Stimulated activated CD4-positive, alpha-beta T cell treated with anti-CD3 and anti-CD28 coated beads, Interleukin-2, amount 100 ng/mL, for 24 hours (primary cell): ENCODE results near the gene ECEL1.
"Not testable (repeated sequence)": the region's sequence is repeated elsewhere in the genome, so short reads cannot be mapped to it uniquely, and the experiment has no call there.

Source experiments
- DNase-seq, 2 donors: peaks; one replicate each; pipeline ENCODE4 v3.0.0-alpha.2; 2020

ECEL1 gene

DNA sequence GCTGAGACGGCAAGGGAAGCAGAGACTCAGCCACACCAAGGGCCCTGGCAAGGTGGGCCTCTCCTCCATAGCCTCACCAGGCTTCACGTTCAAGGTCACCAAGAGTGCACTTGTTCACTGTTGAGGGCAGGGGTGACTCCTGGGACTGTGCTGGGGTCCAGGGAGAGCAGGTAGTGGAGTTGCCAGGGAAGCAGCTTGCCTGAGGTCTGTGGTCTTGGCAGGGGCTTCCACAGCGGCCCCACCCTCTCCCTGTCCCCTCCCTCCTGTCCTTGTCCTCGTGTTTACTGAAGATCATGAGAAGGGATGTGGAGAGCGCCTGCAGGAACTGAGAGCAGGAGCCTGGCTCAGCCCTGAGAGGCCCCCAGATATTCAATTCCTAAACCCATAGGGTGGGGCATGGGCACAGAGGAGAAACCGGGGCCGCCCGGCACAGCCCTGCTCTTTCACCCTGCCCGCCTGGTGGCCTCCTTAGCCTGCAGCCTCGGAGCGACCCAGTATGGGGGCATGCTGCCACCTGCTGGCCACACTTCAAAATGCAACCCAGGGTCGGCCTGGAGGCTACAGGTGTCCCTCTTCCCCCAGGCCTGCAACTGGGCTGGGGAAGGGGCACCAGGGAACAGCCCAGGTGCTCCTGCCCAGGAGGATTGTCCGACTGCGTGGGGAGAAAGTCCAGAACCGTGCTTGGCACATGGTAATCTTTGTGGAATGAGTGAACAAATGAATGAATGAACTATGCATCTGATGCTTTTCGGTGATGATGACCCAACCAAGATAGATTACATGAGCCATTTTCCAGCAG, 47.2 kb downstream of the ECEL1 start:
- DNase-seq, result peak; percentile 92

DNA sequence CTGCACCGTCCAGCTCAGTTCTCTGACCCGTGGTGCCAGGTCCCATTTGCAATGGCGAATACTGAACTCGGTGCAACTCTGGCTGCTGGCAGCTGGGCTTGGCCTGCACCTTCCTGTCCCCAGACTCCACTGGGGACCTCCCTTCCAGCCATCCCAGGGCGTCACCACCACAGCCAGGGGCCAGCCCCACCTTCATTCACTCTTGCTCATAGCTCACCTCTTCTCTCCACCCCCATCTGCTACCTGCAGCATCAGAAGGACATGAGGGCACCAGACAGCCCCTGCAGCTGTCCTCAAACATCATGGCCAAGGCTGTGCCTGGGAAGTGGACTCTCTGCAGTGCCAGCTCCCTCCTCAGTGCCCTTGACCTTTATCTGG, 47.9 kb downstream of the ECEL1 start:
- DNase-seq, result no peak

DNA sequence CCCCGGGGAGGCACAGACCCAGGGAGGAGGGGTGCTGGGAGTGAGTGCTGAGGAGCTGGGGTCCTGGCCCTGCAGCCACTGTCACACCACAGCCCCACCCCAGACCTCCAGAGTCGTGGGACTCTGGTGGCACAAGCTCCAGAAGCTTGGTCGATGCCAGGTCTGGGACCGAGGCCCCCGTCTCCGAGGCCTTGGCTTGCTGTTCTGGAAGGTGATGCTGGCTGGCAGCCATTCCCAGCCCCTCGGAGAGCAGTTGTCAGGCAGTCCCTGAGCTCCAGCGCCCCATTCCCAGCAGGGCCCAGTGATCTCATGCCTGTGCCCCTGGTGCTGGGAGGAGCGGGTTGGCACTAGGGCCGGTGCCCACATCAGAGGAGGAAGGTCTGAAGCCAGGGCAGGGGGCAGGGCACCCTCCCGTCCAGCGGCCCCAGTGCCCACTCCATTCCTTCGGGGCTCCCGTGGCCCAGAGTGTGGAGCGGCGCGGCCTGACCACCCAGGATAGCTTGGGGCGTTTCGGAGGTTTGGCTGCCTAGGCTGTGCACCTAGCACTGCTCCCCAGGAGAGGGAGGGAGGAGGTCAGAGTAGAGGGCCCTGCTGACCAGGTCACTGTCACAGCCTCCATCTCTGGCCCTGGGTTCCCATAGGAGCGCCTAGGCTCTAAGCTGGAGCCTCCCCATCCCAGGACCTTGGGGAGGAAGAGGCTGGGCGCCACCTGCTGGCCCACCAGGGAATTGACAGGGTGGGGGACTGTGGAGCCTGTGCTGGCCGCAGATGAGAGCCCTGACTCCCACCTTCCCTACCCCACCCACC, 48.5 kb downstream of the ECEL1 start:
- peak; percentile 57 to 61 for DNase-seq

DNA sequence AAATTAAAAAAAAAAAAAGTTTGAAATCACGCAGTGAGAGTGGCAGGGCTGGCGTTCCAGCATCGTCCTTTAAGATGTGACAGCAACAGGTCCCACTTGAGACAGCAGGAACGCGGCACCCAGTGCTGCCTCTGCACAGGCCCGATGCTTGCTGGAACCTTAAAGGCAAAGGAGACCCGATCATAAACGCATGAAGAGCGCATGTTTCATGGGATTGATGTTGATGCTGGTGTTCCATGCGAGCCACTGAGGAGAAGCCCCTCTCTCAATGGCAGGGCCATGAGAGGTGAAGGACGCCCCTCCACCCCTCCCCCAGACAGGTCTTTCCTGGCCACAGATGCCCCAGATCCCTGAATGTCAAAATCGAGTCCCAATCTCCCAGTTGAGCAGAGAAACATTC, 49.5 kb downstream of the ECEL1 start:
- DNase-seq, result no peak

DNA sequence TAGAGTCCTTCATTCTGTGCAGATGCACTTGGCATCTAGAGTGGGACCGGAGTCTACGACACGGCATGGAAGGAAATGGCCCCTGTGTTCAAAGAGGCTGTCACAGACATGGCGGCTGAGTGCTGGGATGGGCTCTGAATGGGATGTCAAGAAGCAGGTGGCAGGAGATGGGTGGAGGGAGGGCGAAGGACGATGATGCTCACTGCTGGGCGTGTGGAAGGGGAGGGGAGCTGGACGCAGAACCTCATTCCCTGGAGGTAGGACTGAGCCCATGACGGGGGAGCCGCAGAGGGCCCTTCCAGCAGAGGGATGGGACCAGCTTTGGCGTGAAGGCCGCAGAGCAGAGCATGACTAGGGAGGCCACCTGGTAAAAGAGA, 50.5 kb downstream of the ECEL1 start:
- DNase-seq, result no peak

DNA sequence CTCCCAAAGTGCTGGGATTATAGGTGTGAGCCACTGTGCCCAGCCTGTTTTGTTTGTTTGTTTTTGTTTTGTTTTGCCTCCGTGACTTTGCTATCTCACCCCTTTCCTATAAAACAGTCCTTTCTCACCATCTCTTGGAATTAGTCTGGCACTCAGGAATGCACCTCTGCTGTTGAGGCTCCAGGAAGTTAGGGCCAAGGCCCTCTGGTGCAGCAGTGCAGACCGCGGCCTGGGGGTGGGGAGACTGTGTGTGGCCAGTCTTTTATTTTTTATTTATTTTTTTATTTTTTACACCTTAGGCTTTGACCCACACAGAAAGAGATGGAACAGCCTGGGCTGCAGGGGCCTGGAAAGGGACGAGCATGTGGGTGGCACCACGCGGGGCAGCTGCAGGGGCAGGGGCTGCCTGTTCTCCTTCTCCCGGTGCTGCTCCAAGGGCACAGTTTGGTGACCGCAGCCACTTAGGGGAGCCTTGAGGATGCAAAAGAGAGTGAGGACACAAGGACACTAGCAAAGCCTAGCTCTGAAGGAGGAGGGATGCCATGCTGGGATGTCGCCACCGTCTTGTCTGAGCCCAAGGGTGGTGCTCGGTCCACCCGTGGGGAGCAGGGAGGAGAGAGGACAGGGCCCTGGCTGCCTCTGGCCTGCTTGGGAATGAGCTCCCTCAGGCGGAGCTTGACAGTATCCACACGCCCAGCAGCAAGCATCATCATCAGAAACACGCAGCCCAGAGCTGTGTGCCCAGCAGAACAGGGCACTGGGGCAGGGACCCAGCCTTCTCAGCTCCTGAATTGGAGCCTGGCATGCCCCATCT, 51.0 kb downstream of the ECEL1 start:
- DNase-seq, result no peak

DNA sequence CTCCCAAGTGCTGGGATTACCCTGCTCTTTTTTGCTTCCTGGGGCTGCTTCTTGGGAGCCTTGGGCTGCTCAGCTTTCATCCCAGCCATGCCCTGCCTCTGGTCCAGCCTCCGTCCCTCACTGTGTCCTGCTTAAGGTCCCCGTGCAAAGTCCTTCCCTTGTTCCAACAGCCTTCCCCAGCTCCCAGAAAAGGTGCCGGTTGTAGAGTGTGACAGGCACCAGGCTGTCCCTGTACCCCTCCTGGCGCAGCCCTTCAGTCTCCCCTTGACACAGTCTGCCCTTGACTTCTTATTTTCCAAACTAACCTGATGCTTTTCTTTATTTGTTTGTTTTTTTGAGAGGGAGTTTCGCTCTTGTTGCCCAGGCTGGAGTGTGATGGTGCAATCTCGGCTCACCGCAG, 51.8 kb downstream of the ECEL1 start:
- no peak for DNase-seq

DNA sequence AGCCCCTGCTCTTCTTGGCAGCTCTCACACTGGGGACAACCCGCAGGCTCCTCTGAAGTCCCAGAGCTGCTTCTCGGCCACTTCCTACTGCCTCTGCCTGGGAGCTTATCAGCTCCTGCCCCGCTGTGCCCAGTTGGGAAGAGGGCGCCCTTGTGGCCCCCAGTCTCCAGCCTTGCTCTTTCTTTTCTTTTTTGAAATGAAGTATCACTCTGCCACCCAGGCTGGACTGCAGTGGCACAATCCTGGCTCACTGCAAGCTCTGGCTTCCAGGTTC, 52.3 kb downstream of the ECEL1 start:
- DNase-seq, result no peak

DNA sequence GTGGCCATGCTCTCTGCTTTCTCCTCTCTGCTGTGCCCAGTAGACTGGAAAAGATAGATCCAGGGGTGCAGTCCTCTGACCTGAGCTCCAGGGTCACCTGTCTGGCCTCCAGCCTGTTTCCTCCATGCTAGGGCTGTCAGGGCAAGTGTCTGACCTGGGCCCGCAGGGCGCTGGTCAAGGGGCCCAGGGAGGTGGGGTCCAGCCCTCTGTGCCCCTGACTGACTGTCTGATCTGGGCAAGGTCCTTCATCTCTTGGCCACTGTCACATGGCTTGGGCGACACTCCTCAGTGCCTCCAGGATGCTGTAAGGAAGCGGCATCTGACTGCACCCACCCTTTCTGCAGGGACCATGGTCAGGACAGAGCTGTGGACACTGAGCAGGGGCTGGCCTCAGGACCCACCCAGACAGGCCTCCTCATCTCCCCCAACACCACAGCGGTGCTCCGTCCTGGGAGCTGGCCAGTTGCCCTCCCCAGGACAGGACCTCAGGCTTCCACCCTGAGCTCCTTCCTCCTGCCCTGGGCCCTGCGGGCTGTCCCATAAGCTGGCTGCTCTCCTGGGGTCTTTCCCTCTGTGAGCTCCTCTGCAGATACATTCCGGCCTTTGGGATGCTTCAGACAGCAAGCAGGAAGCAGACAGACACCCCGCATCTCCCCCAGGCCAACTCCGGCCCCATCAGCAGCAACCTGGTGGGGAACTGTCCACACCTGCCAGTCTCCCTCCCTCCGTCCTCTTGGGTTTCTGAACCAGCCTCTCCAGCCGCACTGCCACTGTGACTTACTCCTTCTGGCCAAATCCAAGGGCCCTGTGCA, 52.9 kb downstream of the ECEL1 start:
- DNase-seq, result no peak

DNA sequence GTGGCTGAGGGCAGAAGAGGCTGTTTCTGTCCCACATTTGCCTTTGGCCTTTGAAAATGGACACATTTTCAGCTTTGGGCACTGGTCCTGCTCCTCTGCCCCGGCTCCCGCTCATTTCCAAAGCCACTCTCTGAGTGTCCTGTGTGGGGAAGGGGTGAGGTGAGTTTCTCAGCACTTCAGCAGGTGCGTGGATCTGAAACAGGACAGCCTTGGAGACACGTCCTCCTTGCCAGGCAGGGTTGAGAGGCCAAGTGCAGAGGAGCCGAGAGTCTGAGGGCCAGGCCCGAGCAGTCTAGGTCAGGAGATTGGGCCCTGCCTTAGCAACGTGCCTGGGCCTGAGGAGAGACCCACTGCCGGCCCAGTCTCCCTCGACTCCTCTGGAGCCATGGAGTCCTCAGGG, 53.5 kb downstream of the ECEL1 start:
- DNase-seq, result no peak

DNA sequence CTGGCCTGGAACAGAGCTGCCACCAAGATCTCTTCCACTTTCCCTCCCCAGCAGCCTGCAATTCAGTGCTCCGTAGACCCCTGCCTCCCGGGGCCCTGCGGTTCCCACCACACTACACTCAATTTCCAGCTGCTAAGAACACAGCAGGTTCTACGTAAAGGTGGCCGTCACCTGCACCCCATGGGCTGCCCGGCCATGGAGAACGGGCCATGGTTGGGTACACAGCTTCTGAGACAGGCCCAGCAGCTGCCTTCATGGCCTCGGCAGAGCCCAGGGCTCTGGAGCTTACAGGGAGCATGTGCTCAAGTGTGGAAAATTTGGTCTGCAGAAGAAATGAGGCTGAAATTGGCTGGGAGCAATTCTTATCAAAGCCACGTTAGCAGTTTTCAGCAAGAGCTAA, 54.0 kb downstream of the ECEL1 start:
- DNase-seq, result not testable (repeated sequence)

DNA sequence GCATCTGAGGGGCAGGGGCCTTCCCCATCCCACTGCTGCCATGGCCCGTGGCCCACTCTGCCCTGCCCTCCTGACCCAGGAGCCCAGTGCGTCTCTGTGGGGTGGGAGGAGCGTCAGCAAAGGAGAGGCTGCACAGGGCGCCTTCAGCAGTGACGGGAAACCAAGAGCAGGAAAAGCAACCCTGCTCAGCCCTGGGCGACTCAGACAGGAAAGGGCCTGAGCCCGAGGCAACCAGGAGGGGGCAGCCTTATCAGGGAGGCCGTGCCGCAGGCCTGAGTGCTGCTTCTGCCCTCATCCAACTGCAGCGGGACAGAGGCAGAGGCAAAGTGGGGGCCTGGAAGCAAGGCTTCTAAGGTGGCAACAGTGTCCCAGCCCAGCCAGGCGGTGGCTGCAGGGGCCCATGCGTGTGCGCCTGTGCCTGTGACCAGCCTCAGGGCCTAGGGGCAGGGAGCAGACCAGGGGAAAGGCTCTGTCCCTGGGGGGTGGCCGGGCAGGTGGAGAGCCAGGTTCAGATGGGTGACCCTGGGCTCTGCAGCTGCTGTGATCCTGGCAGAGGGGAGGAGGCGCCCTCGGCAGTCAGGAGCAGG, 54.9 kb downstream of the ECEL1 start:
- DNase-seq, result no peak

DNA sequence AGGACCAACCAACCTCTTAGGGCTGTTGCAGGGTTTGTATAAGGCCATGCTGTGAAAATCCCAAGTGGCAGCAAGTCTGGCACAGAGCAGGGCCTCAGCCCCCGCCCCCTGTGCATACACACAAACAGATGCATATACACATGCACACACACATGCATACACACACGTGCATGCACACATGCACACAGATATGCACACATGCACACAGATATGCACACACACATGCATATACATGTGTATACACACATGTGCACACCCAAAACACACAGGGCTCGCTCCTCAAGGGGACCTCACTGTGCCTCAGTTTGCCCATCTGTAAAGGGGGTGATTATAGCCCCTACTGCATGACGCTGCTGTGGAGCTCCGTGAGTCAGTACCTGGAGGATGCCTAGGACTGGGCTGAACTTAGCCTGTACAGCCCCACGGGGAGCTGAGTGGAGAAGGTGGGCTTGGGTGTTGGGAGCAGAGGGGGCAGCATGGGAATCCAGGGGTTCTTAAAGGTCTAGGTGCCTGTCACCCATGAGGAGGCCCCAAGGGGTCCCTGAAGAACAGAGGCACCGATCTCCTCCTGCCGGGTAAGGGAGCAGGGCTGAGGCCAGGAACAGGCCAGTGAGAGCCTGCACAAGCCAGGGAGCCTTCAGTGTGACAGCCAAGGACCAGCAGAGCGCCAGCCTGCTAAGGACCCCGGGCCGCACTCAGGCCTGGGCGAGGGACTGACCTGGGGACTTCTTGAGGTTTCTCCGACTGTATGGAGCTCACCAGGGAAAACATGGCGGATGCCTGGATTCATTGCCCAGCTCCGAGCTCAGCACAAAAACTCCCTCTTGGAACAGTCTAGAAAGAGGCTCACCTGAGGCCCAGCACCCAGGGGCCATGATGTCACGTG, 55.7 kb downstream of the ECEL1 start:
- no peak for DNase-seq
